SU-DHL-6 (cell line): ENCODE data around the gene SEMA6A.

Experiments used
- H2AFZ ChIP-seq: fragments of 200-600 bp; sonication (generic); 2 replicates; pipeline ENCODE4 v1.6.1; 2014; ENCODE audit warnings: low read depth, mild to moderate bottlenecking, moderate library complexity, mixed read lengths, antibody characterized with exemption, low read length; ENCODE audit not compliant: severe bottlenecking
- H3F3A ChIP-seq: fragments of 200-600 bp; shearing (Covaris generic); 2 replicates; pipeline ENCODE4 v1.6.0; 2016; ENCODE audit warnings: antibody characterized with exemption, mild to moderate bottlenecking; ENCODE audit not compliant: insufficient read depth
- H3K27ac ChIP-seq: fragments of 200-600 bp; sonication (generic); 2 replicates; pipeline ENCODE4 v1.5.1; 2016; ENCODE audit warnings: low read depth, mild to moderate bottlenecking, low read length, moderate library complexity, mixed read lengths
- H3K27me3 ChIP-seq: fragments of 200-600 bp; sonication (generic), shearing (Covaris generic); 2 replicates; pipeline ENCODE4 v1.6.0; 2014; ENCODE audit warnings: mild to moderate bottlenecking, low read length
- H3K36me3 ChIP-seq: fragments of 200-600 bp; sonication (generic); 2 replicates; pipeline ENCODE4 v1.6.1; 2014; ENCODE audit warnings: mild to moderate bottlenecking, low read length, mixed read lengths
- H3K4me2 ChIP-seq: fragments of 300-600, 200-600 bp; shearing (Covaris generic), sonication (generic); 2 replicates; pipeline ENCODE4 v1.6.0; 2014; ENCODE audit warnings: low read length, low read depth, mild to moderate bottlenecking; ENCODE audit not compliant: poor library complexity, severe bottlenecking
- H3K4me3 ChIP-seq: fragments of 200-600 bp; sonication (generic); 2 replicates; pipeline ENCODE4 v1.5.1; 2014; ENCODE audit warnings: antibody characterized with exemption, low read length, mild to moderate bottlenecking, mixed read lengths; ENCODE audit not compliant: insufficient read depth, poor library complexity, severe bottlenecking
- H3K79me2 ChIP-seq: fragments of 200-600 bp; sonication (generic); 2 replicates; pipeline ENCODE4 v1.6.1; 2014; ENCODE audit warnings: mild to moderate bottlenecking, low read length, moderate library complexity; ENCODE audit not compliant: insufficient read depth
- H3K9ac ChIP-seq: fragments of 200-600 bp; sonication (generic); 2 replicates; pipeline ENCODE4 v1.7.0; 2014; ENCODE audit warnings: mild to moderate bottlenecking, low read length
- H3K9me2 ChIP-seq: fragments of 200-600 bp; sonication (generic); replicated peaks from 2 replicates; pipeline ENCODE4 v1.6.1; 2014; ENCODE audit warnings: low read length; ENCODE audit not compliant: insufficient read depth
- H3K9me3 ChIP-seq: fragments of 200-600 bp; sonication (generic); 2 replicates; pipeline ENCODE4 v1.6.1; 2014; ENCODE audit warnings: low read length, mixed read lengths; ENCODE audit not compliant: insufficient read depth
- H4K20me1 ChIP-seq: fragments of 200-600 bp; sonication (generic); 2 replicates; pipeline ENCODE4 v1.6.1; 2014; ENCODE audit warnings: low read depth, mild to moderate bottlenecking, antibody characterized with exemption, low read length, moderate library complexity, mixed read lengths
- EZH2phosphoT487 ChIP-seq: fragments of 200-600 bp; sonication (generic), shearing (Covaris generic); conservative IDR thresholded peaks from 2 replicates; pipeline ENCODE4 v1.6.1; 2018; ENCODE audit warnings: mild to moderate bottlenecking, antibody characterized with exemption, low read length, moderate library complexity, mixed read lengths
- TF ChIP-seq, protein P1 (sequence below): fragments of 200-600 bp; sonication (generic); IDR thresholded peaks from one replicate; pipeline ENCODE4 v1.5.1; 2017; ENCODE audit warnings: antibody characterized with exemption, mild to moderate bottlenecking, low read length, moderate library complexity; ENCODE audit not compliant: insufficient read depth, poor library complexity, severe bottlenecking

SEMA6A gene

GRCh38 chr5:116507941-116508655, 66.5 kb downstream of the SEMA6A start:
- Histone ChIP-seq H3K4me2 (no peak overlapping the region), H3F3A (no peaks in the 10 kb centered on the region), H4K20me1 (no peaks in the 10 kb centered on the region), H3K36me3 (no peaks in the 10 kb centered on the region), H3K4me3 (no peak overlapping the region), H3K27ac (no peak overlapping the region), H3K27me3 (no peaks in the 10 kb centered on the region), H3K9ac (no peak overlapping the region), H3K9me2 (no peaks in the 10 kb centered on the region), H2AFZ (no peak overlapping the region), H3K79me2 (no peaks in the 10 kb centered on the region), H3K9me3 (no peaks in the 10 kb centered on the region)
- TF ChIP-seq, protein P1, sequence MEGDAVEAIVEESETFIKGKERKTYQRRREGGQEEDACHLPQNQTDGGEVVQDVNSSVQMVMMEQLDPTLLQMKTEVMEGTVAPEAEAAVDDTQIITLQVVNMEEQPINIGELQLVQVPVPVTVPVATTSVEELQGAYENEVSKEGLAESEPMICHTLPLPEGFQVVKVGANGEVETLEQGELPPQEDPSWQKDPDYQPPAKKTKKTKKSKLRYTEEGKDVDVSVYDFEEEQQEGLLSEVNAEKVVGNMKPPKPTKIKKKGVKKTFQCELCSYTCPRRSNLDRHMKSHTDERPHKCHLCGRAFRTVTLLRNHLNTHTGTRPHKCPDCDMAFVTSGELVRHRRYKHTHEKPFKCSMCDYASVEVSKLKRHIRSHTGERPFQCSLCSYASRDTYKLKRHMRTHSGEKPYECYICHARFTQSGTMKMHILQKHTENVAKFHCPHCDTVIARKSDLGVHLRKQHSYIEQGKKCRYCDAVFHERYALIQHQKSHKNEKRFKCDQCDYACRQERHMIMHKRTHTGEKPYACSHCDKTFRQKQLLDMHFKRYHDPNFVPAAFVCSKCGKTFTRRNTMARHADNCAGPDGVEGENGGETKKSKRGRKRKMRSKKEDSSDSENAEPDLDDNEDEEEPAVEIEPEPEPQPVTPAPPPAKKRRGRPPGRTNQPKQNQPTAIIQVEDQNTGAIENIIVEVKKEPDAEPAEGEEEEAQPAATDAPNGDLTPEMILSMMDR: no peak
- no peak for TF ChIP-seq EZH2phosphoT487

DNA sequence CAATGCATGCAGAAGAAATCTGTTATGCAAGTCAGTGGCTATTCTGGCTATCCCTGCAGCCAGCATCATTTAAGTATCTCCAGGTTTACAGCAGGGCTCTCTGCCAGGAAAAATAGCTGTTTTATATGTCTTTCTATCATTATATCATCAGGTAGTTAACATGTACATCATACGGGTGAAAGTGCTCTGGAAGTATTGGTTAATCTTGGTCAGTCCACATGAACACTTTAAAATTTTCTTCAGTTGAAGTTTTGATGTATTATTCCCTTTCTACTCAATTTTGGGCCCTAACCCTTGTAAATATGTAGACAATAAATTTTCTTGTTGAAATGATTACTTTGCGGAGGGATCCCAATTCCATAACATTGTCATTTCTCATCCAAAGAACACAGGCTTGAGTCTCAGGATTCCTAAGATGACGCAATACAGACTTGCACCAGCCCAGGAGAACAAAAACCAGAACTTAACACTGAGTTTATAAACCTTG, 67.5 kb downstream of the SEMA6A start:
- Histone ChIP-seq H3K9me2 (no peaks in the 10 kb centered on the region), H3K79me2 (no peaks in the 10 kb centered on the region), H3K9ac (no peak overlapping the region), H3K27me3 (no peaks in the 10 kb centered on the region), H3K27ac (no peak overlapping the region), H3F3A (no peaks in the 10 kb centered on the region), H3K36me3 (no peaks in the 10 kb centered on the region), H4K20me1 (no peaks in the 10 kb centered on the region), H3K9me3 (no peaks in the 10 kb centered on the region), H3K4me2 (no peak overlapping the region), H3K4me3 (no peak overlapping the region), H2AFZ (no peak overlapping the region)
- no peak for TF ChIP-seq EZH2phosphoT487
- TF ChIP-seq, protein P1: no peak

- no peaks in the 10 kb centered on the region for H3K27me3 ChIP-seq
- H3K9me3 ChIP-seq: no peaks in the 10 kb centered on the region
- H3K9me2 ChIP-seq: no peaks in the 10 kb centered on the region
- no peak overlapping the region for H3K4me3 ChIP-seq
- H3F3A ChIP-seq: no peaks in the 10 kb centered on the region
- no peak overlapping the region for H2AFZ ChIP-seq
- H3K79me2 ChIP-seq: no peaks in the 10 kb centered on the region
- no peak overlapping the region for H3K27ac ChIP-seq
- H3K4me2 ChIP-seq: no peak overlapping the region
- H4K20me1 ChIP-seq: no peaks in the 10 kb centered on the region
- TF ChIP-seq, protein P1: no peak
- no peak for TF ChIP-seq EZH2phosphoT487
- H3K9ac ChIP-seq: no peak overlapping the region
- no peaks in the 10 kb centered on the region for H3K36me3 ChIP-seq
These were observed 68.1 kb downstream of the SEMA6A start for GRCh38 chr5:116506488-116506887.
